Measurements from ENCODE around the gene KIAA0825. TPM values are rescaled to one million over a fixed set of nuclear protein-coding genes. Genes with fewer than 3 reads are reported as not detected.

Gene KIAA0825
- total RNA-seq, 4 donors from 2014 or later: 4.7 to 5.8 (median 5.0) TPM

Other genes with a start within 250 kb of the KIAA0825 start
- gene SLF1, start 65 bp upstream of the KIAA0825 start, total RNA-seq: 1 to 10 TPM; 4.9 to 9.6 (median 7.0) TPM

Measured in subcutaneous adipose tissue (tissue), 4 donors.